Smooth muscle cell (in vitro differentiated cells): Measurements from ENCODE around the gene OR14A16. TPM values are rescaled to one million over a fixed set of nuclear protein-coding genes. Genes with fewer than 3 reads are reported as not detected.

ENCODE experiments used
- DNase-seq: peaks from one replicate; lab custom pipeline; 2025; ENCODE audit not compliant: unreplicated experiment; lab: John Stamatoyannopoulos, UW
- H2AFZ ChIP-seq: fragments of 200-600 bp; sonication (generic); 2 replicates; pipeline ENCODE4 v1.6.0; 2016; ENCODE audit warnings: antibody characterized with exemption, low read depth, mild to moderate bottlenecking
- H3F3A ChIP-seq: fragments of 200-600 bp; sonication (generic); 2 replicates; pipeline ENCODE4 v1.6.0; 2017; ENCODE audit warnings: antibody characterized with exemption, low read depth
- H3K27ac ChIP-seq: fragments of 200-600 bp; sonication (generic); 2 replicates; pipeline ENCODE4 v1.5.1; 2016; ENCODE audit warnings: low read depth, mild to moderate bottlenecking
- H3K27me3 ChIP-seq: fragments of 200-600 bp; sonication (generic); 2 replicates; pipeline ENCODE4 v1.6.1; 2016; ENCODE audit warnings: low read depth, mild to moderate bottlenecking
- H3K36me3 ChIP-seq: fragments of 200-600 bp; sonication (generic); 2 replicates; pipeline ENCODE4 v1.5.1; 2016; ENCODE audit warnings: low read depth
- H3K4me1 ChIP-seq: fragments of 200-600 bp; sonication (generic); 2 replicates; pipeline ENCODE4 v1.5.1; 2016; ENCODE audit warnings: low read depth
- H3K4me2 ChIP-seq: fragments of 200-600 bp; sonication (generic); 2 replicates; pipeline ENCODE4 v1.6.0; 2016; ENCODE audit warnings: mild to moderate bottlenecking
- H3K4me3 ChIP-seq: fragments of 200-600 bp; sonication (generic); 2 replicates; pipeline ENCODE4 v1.5.1; 2016; ENCODE audit warnings: mild to moderate bottlenecking
- H3K79me2 ChIP-seq: fragments of 200-600 bp; sonication (generic); 2 replicates; pipeline ENCODE4 v1.6.0; 2016; ENCODE audit warnings: low read depth, mild to moderate bottlenecking
- H3K9ac ChIP-seq: fragments of 200-600 bp; sonication (generic); 2 replicates; pipeline ENCODE4 v1.6.0; 2016; ENCODE audit warnings: low read depth
- H3K9me3 ChIP-seq: fragments of 200-600 bp; sonication (generic); replicated peaks from 2 replicates; pipeline ENCODE4 v1.5.1; 2016; ENCODE audit warnings: low read depth
- H4K20me1 ChIP-seq: fragments of 200-600 bp; sonication (generic); 2 replicates; pipeline ENCODE4 v1.6.0; 2016; ENCODE audit warnings: low read depth
- WGBS: methylation state at CpG from one replicate; pipeline ENCODE4 v1.1.7; 2016; ENCODE audit warnings: low lambda C conversion rate; 5-methylcytosine and 5-hydroxymethylcytosine counted together
- polyA plus RNA-seq: library from polyadenylated mRNA; unstranded; fragments of >200 nt; fragmentation: Nextera tagmentation; extraction: Ambion mirVana; gene quantifications from 2 replicates; pipeline ENCODE4 v1.2.1, GENCODE V29; 2016
- total RNA-seq: library from RNA; depleted of rRNA; stranded (reverse); fragments of >200 nt; gene quantifications from 2 replicates; pipeline ENCODE4 v1.2.3, GENCODE V29; 2014
- TF ChIP-seq, protein P1 (sequence below): fragments of 200-600 bp; sonication (generic); IDR thresholded peaks from 2 replicates; pipeline ENCODE4 v1.5.1; 2017; ENCODE audit warnings: borderline replicate concordance, mild to moderate bottlenecking, antibody characterized with exemption; ENCODE audit not compliant: insufficient read depth, poor library complexity, severe bottlenecking

Gene OR14A16
- total and polyA plus RNA-seq, 2 experiments from 2014 or later: not detected

DNA sequence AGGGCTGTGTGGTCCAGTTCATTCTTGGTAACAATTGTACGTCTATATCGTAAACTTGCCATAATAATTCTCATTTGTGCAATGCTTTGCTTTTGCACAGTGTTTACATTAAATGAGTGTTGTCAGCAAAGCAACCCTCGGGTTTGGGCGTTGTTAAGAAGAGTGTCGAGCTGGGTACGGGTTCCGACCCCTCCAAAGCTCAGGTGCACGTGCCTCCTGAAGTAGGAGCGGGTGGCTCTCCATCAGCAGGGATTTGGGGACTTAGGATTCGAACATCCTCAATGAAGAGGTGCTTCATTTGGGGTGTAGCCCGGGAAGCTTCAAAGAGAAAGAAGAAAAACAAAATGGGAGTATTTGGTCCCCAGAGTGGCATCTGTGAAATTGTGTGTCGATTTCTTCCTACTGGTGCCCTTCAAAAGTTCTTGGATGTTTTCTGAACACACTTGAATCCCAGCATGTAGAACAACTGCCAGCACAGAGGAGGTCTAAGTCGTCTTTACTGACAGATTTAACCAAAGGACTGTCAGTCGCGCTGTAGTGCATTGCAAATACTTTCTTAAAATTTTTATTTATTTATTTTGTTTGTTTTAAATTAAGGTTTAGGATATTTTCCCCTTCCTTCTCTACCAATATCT lies 34.2 kb upstream of the OR14A16 start:
- H4K20me1 ChIP-seq: no peaks in the 10 kb centered on the region
- WGBS: 83% methylated on average over 15 of the region's 15 CpGs
- no peak overlapping the region for H3K27ac ChIP-seq
- H3K4me1 ChIP-seq: no peaks in the 10 kb centered on the region
- no peaks in the 10 kb centered on the region for H3K36me3 ChIP-seq
- no peak overlapping the region for H3K4me2 ChIP-seq
- peaks cover 3% of the 10 kb centered on the region for H3K9me3 ChIP-seq
- no peaks in the 10 kb centered on the region for H3K79me2 ChIP-seq
- no peaks in the 10 kb centered on the region for H3F3A ChIP-seq
- no peak overlapping the region for H3K4me3 ChIP-seq
- TF ChIP-seq, protein P1, sequence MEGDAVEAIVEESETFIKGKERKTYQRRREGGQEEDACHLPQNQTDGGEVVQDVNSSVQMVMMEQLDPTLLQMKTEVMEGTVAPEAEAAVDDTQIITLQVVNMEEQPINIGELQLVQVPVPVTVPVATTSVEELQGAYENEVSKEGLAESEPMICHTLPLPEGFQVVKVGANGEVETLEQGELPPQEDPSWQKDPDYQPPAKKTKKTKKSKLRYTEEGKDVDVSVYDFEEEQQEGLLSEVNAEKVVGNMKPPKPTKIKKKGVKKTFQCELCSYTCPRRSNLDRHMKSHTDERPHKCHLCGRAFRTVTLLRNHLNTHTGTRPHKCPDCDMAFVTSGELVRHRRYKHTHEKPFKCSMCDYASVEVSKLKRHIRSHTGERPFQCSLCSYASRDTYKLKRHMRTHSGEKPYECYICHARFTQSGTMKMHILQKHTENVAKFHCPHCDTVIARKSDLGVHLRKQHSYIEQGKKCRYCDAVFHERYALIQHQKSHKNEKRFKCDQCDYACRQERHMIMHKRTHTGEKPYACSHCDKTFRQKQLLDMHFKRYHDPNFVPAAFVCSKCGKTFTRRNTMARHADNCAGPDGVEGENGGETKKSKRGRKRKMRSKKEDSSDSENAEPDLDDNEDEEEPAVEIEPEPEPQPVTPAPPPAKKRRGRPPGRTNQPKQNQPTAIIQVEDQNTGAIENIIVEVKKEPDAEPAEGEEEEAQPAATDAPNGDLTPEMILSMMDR: no peak
- H3K27me3 ChIP-seq: no peaks in the 10 kb centered on the region
- no peak overlapping the region for H2AFZ ChIP-seq
- DNase-seq: no peak
- H3K9ac ChIP-seq: no peak overlapping the region

DNA sequence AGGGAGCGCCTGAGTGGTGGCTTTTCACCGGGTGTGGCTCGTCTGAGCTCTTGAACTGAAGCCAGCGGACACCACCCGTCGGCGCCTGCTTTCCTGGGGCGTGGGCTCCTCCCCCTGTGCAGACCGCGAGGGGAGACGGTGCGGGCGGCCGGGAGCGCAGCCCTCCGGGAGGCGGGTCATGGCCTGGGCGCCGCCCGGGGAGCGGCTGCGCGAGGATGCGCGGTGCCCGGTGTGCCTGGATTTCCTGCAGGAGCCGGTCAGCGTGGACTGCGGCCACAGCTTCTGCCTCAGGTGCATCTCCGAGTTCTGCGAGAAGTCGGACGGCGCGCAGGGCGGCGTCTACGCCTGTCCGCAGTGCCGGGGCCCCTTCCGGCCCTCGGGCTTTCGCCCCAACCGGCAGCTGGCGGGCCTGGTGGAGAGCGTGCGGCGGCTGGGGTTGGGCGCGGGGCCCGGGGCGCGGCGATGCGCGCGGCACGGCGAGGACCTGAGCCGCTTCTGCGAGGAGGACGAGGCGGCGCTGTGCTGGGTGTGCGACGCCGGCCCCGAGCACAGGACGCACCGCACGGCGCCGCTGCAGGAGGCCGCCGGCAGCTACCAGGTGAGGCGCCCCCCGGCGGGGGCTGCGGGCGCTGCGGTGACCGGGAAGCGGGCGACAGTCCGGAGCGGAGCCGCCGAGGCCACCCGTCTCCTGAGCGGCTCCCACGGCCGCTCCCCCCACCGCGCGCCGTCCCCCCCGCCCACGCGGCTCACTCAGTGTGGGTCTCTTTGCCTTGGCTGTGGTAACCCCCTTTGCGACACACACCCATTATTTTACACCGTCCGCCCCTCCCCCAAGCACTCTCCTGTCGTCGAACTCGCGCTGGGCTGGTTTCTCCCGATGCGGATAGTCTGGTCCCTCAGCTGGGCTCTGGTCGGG lies 33.4 kb upstream of the OR14A16 start, which contains the start of gene TRIM58:
Gene TRIM58 (plus strand): TSS at position 119 of the 916 bp plus-strand sequence. CDS start 60 bp downstream, at position 179.
- Histone ChIP-seq H3K79me2 (no peaks in the 10 kb centered on the region), H3F3A (no peaks in the 10 kb centered on the region), H3K27me3 (no peaks in the 10 kb centered on the region), H2AFZ (no peak within 1 kb of the TSS), H3K9me3 (peaks cover 3% of the 10 kb centered on the region), H3K4me3 (no peak within 1 kb of the TSS), H3K4me2 (no peak within 1 kb of the TSS), H3K9ac (no peak within 1 kb of the TSS), H3K36me3 (no peaks in the 10 kb centered on the region), H3K27ac (no peak within 1 kb of the TSS), H4K20me1 (no peaks in the 10 kb centered on the region), H3K4me1 (no peaks in the 10 kb centered on the region)
- 95% methylated on average over 53 of the region's 109 CpGs for whole genome bisulfite sequencing
- TF ChIP-seq, protein P1: no peak
- no peak for DNase-seq

DNA sequence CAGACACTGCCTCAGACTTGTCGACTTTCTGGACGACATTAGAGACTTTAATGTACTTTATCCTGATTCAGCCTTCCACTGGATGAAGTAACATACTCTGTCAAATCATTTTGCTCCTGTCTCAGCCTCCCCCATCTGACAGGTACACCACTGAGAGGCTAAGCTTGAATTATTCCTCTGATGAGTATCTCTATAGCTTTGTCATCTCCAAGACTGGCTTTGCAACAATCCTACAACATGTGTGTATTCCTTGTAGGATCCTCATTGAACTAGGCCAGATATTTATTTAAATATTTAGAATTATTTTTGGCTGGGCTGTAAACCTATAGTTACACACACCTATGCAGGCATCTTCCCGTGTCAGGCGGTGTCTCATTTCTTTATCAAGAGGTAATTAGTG lies 32.0 kb upstream of the OR14A16 start:
- H3K9ac ChIP-seq: no peak overlapping the region
- H3K4me2 ChIP-seq: no peak overlapping the region
- no peaks in the 10 kb centered on the region for H3K36me3 ChIP-seq
- no peak overlapping the region for H3K4me3 ChIP-seq
- no peaks in the 10 kb centered on the region for H3K27me3 ChIP-seq
- H4K20me1 ChIP-seq: no peaks in the 10 kb centered on the region
- peaks cover 3% of the 10 kb centered on the region for H3K9me3 ChIP-seq
- H3K27ac ChIP-seq: no peak overlapping the region
- H2AFZ ChIP-seq: no peak overlapping the region
- no peak for DNase-seq
- 76% methylated on average over 4 of the region's 4 CpGs for WGBS
- no peaks in the 10 kb centered on the region for H3F3A ChIP-seq
- H3K4me1 ChIP-seq: no peaks in the 10 kb centered on the region
- TF ChIP-seq, protein P1: no peak
- H3K79me2 ChIP-seq: no peaks in the 10 kb centered on the region
